ENCODE data around the gene TJP1. TPM values are rescaled to one million over a fixed set of nuclear protein-coding genes. Genes with fewer than 3 reads are reported as not detected.

Gene TJP1
- total and polyA plus RNA-seq, 9 of the 15 experiments (the other 6 are each of a cell fraction or from before 2014, with no cell fraction given), result 9.1 to 39.3 (median 28.0) TPM

DNA sequence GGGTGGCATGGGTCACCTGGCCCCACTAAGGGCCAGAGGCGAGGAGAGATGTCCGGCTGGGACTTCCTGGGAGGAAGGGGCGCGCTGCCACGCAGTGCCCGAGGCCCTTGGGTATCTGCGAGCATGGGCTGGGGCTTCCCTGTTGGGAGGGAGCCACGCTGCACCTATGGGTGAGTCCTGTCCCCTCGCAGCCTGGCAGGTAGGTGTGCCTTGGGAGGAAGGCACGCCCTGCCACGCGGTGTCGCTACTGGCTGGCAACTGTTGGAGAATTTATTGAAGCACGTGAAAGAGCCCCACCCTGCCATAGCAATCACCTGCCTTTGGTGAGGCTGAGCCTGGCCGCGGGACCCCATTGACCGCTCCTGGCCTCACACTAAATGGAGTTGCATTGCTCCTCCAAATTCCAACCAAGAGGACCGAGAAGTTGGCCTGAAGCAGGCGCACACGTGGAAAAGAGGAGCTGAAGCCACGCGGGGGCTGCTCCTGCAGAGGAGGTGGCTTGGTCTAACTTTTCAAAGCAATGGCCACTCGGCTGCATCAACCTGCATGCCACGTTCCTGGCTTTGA lies 134.2 kb downstream of the TJP1 start:
- Histone ChIP-seq H2AFZ (ENCODE audit: low read depth, low read length) (peak overlapping the region; percentile 45; the same call in 1 of the 2 replicates), H3K4me2 (ENCODE audit: insufficient read depth, low read length) (no peak overlapping the region), H4K20me1 (replicated peaks; ENCODE audit: control insufficient read depth, insufficient read depth, low read length) (no peaks in the 10 kb centered on the region), H3K4me1 (replicated peaks in 1 of 2; ENCODE audit: control insufficient read depth in 2 of 2, insufficient read depth in 2 of 2, low read length in 2 of 2) (peaks cover 0 to 22% of the 10 kb centered on the region in 2 experiments; a peak in 3 of 5 replicates), H3K9ac (ENCODE audit: insufficient read depth in 1 of 2, low read depth in 2 of 2, low read length in 2 of 2) (no peak overlapping the region), H3K9me1 (ENCODE audit: control insufficient read depth, insufficient read depth, low read length) (no peaks in the 10 kb centered on the region), H3K27ac (ENCODE audit: extremely low read depth, low read depth, low read length) (no peak overlapping the region), H3K9me3 (replicated peaks; ENCODE audit: control insufficient read depth, insufficient read depth, low read depth, low read length) (no peaks in the 10 kb centered on the region), H3K36me3 (ENCODE audit: control insufficient read depth, insufficient read depth, low read length) (no peaks in the 10 kb centered on the region), H3K27me3 (ENCODE audit: control insufficient read depth in 2 of 2, insufficient read depth in 2 of 2, low read length in 2 of 2) (peaks cover 0 to 5% of the 10 kb centered on the region in 2 experiments; a peak in 2 of 5 replicates), H3K4me3 (no peak overlapping the region), H3K79me2 (ENCODE audit: control insufficient read depth, insufficient read depth, low read length) (no peaks in the 10 kb centered on the region)
- POLR2A ChIA-PET, result interaction anchor here (0.6 kb wide), 1 partner anchor 25 kb away, joined by 3 read pairs; no protein-coding TSS in a partner anchor
- TF ChIP-seq, protein P1, sequence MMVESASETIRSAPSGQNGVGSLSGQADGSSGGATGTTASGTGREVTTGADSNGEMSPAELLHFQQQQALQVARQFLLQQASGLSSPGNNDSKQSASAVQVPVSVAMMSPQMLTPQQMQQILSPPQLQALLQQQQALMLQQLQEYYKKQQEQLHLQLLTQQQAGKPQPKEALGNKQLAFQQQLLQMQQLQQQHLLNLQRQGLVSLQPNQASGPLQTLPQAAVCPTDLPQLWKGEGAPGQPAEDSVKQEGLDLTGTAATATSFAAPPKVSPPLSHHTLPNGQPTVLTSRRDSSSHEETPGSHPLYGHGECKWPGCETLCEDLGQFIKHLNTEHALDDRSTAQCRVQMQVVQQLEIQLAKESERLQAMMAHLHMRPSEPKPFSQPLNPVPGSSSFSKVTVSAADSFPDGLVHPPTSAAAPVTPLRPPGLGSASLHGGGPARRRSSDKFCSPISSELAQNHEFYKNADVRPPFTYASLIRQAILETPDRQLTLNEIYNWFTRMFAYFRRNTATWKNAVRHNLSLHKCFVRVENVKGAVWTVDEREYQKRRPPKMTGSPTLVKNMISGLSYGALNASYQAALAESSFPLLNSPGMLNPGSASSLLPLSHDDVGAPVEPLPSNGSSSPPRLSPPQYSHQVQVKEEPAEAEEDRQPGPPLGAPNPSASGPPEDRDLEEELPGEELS (CRISPR knock-in tag; IDR thresholded peaks at IDR 0.05; ENCODE audit: borderline replicate concordance), result no peak
- TF ChIP-seq ZNF644 (tag; IDR thresholded peaks at IDR 0.05; ENCODE audit: low read depth), result no peak
- TF ChIP-seq, protein P2, sequence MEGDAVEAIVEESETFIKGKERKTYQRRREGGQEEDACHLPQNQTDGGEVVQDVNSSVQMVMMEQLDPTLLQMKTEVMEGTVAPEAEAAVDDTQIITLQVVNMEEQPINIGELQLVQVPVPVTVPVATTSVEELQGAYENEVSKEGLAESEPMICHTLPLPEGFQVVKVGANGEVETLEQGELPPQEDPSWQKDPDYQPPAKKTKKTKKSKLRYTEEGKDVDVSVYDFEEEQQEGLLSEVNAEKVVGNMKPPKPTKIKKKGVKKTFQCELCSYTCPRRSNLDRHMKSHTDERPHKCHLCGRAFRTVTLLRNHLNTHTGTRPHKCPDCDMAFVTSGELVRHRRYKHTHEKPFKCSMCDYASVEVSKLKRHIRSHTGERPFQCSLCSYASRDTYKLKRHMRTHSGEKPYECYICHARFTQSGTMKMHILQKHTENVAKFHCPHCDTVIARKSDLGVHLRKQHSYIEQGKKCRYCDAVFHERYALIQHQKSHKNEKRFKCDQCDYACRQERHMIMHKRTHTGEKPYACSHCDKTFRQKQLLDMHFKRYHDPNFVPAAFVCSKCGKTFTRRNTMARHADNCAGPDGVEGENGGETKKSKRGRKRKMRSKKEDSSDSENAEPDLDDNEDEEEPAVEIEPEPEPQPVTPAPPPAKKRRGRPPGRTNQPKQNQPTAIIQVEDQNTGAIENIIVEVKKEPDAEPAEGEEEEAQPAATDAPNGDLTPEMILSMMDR (IDR thresholded peaks at IDR 0.05 in 2 of 3, conservative IDR thresholded peaks at IDR 0.05 in 1 of 3; ENCODE audit: insufficient read depth in 2 of 3, low read depth in 1 of 3, low read length in 3 of 3), result 0 out of 6 replicates have a peak, but pooled peaks of 1 of the 3 experiments have one; percentile 3
- TF ChIP-seq BHLHE40 (IDR thresholded peaks at IDR 0.05; ENCODE audit: low read length), result peak; percentile 34; the same call in 1 of the 2 replicates
- 21% methylated on average over 22 of the region's 24 CpGs for WGBS (ENCODE audit: insufficient coverage, low coverage, missing lambda C conversion rate)
- intact Hi-C loops (cut with micrococcal nuclease), result no loop called here
- in situ Hi-C loops (cut with MboI), result no loop called here
- ATAC-seq (no peak; the same call in 2 of the 3 replicates), DNase-seq (ENCODE audit: extremely low read depth in 1 of 4, low spot score in 3 of 4) (no peak), FAIRE-seq (no peak)
- CTCF ChIA-PET (ENCODE audit: low intra/inter-chr PET ratio), result no interaction called here
- BruUV-seq (replicated peaks), result no TSS peak
